OCI-LY1 (cell line): ENCODE measurements around the gene SFXN1.
"Not testable (repeated sequence)": the region's sequence is repeated elsewhere in the genome, so short reads cannot be mapped to it uniquely, and the experiment has no call there.

Experiments used
- H2AFZ ChIP-seq: fragments of 200-600 bp; sonication (generic), shearing (Covaris generic); 2 replicates; pipeline ENCODE4 v1.6.0; 2014; ENCODE audit warnings: antibody characterized with exemption, mild to moderate bottlenecking, low read length
- H3F3A ChIP-seq: fragments of 200-600 bp; sonication (generic), shearing (Covaris generic); 2 replicates; pipeline ENCODE4 v1.6.0; 2014; ENCODE audit warnings: mild to moderate bottlenecking, antibody characterized with exemption, low read length, moderate library complexity; ENCODE audit not compliant: insufficient read depth
- H3K27ac ChIP-seq: fragments of 200-600 bp; sonication (generic); 2 replicates; pipeline ENCODE4 v1.5.1; 2014; ENCODE audit warnings: low read length, mixed run types, mild to moderate bottlenecking, low read depth; ENCODE audit not compliant: poor library complexity, severe bottlenecking
- H3K27me3 ChIP-seq: fragments of 200-600 bp; sonication (generic); 2 replicates; pipeline ENCODE4 v1.6.0; 2014; ENCODE audit warnings: antibody characterized with exemption, mild to moderate bottlenecking, low read length, moderate library complexity; ENCODE audit not compliant: insufficient read depth
- H3K36me3 ChIP-seq: fragments of 200-600 bp; sonication (generic); 2 replicates; pipeline ENCODE4 v1.6.1; 2014; ENCODE audit warnings: mild to moderate bottlenecking, antibody characterized with exemption, low read length, moderate library complexity, mixed read lengths; ENCODE audit not compliant: insufficient read depth
- H3K4me1 ChIP-seq: fragments of 200-600 bp; sonication (generic); 2 replicates; pipeline ENCODE4 v1.5.1; 2014; ENCODE audit warnings: mild to moderate bottlenecking, low read length, moderate library complexity; ENCODE audit not compliant: insufficient read depth, severe bottlenecking
- H3K4me2 ChIP-seq: fragments of 200-600 bp; sonication (generic), shearing (Covaris generic); 2 replicates; pipeline ENCODE4 v1.6.1; 2014; ENCODE audit warnings: low read length
- H3K4me3 ChIP-seq: fragments of 200-600 bp; sonication (generic); 2 replicates; pipeline ENCODE4 v1.5.1; 2014; ENCODE audit warnings: low read length, low read depth, mild to moderate bottlenecking, mixed read lengths; ENCODE audit not compliant: poor library complexity, severe bottlenecking
- H3K79me2 ChIP-seq: fragments of 200-600 bp; shearing (Covaris generic); 2 replicates; pipeline ENCODE4 v1.6.1; 2016; ENCODE audit warnings: mixed run types, low read length, mixed read lengths; ENCODE audit not compliant: insufficient read depth
- H3K9ac ChIP-seq: fragments of 200-600 bp; sonication (generic), shearing (Covaris generic); 2 replicates; pipeline ENCODE4 v1.6.1; 2014; ENCODE audit warnings: mild to moderate bottlenecking, low read length, mixed read lengths
- H3K9me2 ChIP-seq: fragments of 200-600 bp; sonication (generic), shearing (Covaris generic); 2 replicates; pipeline ENCODE4 v1.6.1; 2014; ENCODE audit warnings: low read depth, mild to moderate bottlenecking, low read length, mixed read lengths
- H3K9me3 ChIP-seq: fragments of 200-600 bp; shearing (Covaris generic); 2 replicates; pipeline ENCODE4 v1.6.1; 2014; ENCODE audit warnings: low read length, mixed read lengths
- H4K20me1 ChIP-seq: fragments of 200-600 bp; sonication (generic), shearing (Covaris generic); 2 replicates; pipeline ENCODE4 v1.6.0; 2016; ENCODE audit warnings: mild to moderate bottlenecking, low read length; ENCODE audit not compliant: insufficient read depth
- EZH2 ChIP-seq: fragments of 200-600 bp; sonication (generic), shearing (Covaris generic); IDR thresholded peaks from 2 replicates; pipeline ENCODE4 v1.8.0; 2017; ENCODE audit warnings: borderline replicate concordance, mixed run types, mild to moderate bottlenecking, antibody characterized with exemption, low read length, moderate library complexity, mixed read lengths
- TF ChIP-seq, protein P1 (sequence below): fragments of 200-600 bp; sonication (generic), shearing (Covaris generic); IDR thresholded peaks from 2 replicates; pipeline ENCODE4 v1.5.1; 2017; ENCODE audit warnings: mild to moderate bottlenecking, antibody characterized with exemption, low read length, moderate library complexity, mixed read lengths

The SFXN1 gene

DNA sequence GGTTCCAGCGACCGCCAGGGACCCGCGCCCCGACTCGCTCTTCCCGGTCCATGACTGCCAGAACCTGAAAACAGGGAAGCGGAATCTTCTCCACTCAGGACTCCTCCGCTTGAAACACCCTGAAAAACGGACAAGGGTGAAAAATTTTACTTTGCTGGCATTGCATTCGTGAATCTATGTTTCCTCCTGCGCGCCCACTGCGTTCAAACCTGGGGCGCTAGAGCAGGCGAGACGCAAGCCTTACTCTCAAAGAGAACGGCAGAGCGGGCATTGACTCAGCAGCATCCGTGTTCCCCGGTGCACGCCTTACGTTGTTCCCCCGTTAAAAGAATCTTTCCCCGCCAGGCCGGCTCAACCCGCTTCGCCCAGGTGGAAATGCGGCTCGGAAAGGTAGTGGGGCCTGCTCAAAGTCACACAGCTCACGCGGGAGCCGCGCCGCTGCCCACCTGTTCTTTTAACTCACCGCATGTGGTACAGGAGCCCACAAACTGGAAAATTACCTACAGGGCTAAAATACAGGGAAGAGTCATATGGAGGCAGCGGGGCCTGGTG, 33.4 kb upstream of the SFXN1 start:
- Histone ChIP-seq H3K4me2 (no peak overlapping the region), H3K9me3 (no peaks in the 10 kb centered on the region), H3F3A (no peaks in the 10 kb centered on the region), H3K4me3 (no peak overlapping the region), H2AFZ (no peak overlapping the region), H3K36me3 (no peaks in the 10 kb centered on the region), H3K4me1 (no peaks in the 10 kb centered on the region), H3K9ac (no peak overlapping the region), H4K20me1 (no peaks in the 10 kb centered on the region), H3K27ac (no peak overlapping the region), H3K79me2 (no peaks in the 10 kb centered on the region), H3K27me3 (no peaks in the 10 kb centered on the region), H3K9me2 (no peaks in the 10 kb centered on the region)
- TF ChIP-seq, protein P1, sequence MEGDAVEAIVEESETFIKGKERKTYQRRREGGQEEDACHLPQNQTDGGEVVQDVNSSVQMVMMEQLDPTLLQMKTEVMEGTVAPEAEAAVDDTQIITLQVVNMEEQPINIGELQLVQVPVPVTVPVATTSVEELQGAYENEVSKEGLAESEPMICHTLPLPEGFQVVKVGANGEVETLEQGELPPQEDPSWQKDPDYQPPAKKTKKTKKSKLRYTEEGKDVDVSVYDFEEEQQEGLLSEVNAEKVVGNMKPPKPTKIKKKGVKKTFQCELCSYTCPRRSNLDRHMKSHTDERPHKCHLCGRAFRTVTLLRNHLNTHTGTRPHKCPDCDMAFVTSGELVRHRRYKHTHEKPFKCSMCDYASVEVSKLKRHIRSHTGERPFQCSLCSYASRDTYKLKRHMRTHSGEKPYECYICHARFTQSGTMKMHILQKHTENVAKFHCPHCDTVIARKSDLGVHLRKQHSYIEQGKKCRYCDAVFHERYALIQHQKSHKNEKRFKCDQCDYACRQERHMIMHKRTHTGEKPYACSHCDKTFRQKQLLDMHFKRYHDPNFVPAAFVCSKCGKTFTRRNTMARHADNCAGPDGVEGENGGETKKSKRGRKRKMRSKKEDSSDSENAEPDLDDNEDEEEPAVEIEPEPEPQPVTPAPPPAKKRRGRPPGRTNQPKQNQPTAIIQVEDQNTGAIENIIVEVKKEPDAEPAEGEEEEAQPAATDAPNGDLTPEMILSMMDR, result no peak
- no peak for TF ChIP-seq EZH2

DNA sequence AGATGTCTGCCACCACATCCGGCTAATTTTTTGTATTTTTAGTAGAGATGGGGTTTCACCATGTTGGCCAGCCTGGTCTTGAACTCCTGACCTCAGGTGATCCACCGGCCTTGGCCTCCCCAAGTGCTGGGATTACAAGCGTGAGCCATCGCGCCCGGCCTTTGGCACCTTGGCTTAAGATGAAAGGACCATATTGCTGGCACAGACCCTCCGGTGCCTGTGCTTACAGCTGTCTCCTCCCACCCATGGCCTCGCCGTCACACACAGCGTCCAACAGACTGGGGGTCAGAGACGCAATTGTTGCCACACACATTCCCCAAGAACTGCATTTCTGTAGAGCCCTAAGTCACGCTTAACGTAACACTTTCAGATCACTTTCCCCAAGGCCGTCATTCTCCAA, 32.0 kb upstream of the SFXN1 start:
- H3K4me1 ChIP-seq, H3K27me3 ChIP-seq, H3K27ac ChIP-seq, H3K36me3 ChIP-seq, H3K9ac ChIP-seq, H4K20me1 ChIP-seq, H3K79me2 ChIP-seq, H3K4me3 ChIP-seq, H3K9me2 ChIP-seq, H3K4me2 ChIP-seq, H3F3A ChIP-seq, H2AFZ ChIP-seq, H3K9me3 ChIP-seq: not testable (repeated sequence)

DNA sequence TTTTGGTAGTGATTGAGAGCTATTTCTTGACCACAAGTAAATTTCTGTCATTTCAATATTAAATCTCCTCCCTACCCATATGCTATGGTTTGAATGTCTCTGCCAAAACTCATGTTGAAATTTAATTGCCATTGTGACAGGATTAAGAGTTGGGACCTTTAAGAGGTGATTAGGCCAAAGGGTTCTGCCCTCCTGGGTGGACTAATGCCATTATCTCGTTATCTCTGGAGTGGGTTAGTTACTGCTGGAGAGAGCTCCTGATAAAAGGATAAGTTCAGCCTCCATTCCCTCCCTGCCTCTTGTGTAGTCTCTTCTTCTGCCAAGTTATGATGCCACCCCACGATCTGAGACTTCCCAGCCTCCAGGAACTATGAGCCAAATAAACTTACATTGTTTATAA, 30.8 kb upstream of the SFXN1 start:
- no peak overlapping the region for H3K4me3 ChIP-seq
- H3K4me1 ChIP-seq, result no peaks in the 10 kb centered on the region
- TF ChIP-seq, protein P1, result no peak
- TF ChIP-seq EZH2, result no peak
- H3F3A ChIP-seq, result no peaks in the 10 kb centered on the region
- H3K36me3 ChIP-seq, result no peaks in the 10 kb centered on the region
- no peaks in the 10 kb centered on the region for H3K9me3 ChIP-seq
- H3K27ac ChIP-seq, result no peak overlapping the region
- H3K4me2 ChIP-seq, result no peak overlapping the region
- H3K27me3 ChIP-seq, result no peaks in the 10 kb centered on the region
- H4K20me1 ChIP-seq, result no peaks in the 10 kb centered on the region
- no peak overlapping the region for H2AFZ ChIP-seq
- no peak overlapping the region for H3K9ac ChIP-seq
- no peaks in the 10 kb centered on the region for H3K9me2 ChIP-seq
- H3K79me2 ChIP-seq, result no peaks in the 10 kb centered on the region

DNA sequence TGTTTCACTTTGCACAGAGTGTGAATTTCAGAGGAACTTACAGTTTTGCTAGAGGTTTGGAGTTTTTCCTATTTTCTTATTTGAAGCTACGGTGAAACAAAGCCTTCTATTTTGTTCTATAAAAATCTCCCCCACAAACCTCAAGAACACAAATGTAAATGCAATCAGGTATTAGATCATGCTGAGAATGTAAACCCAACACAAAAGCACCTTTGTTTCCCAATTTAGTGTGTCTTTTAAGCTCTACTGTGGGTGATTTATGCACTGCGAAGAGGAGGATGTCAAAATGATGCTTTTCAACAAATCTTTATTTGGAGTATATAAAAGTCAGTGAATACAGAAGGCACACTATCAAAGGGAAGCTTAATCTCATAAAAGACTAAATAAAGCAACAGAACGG, 30.1 kb upstream of the SFXN1 start:
- Histone ChIP-seq H3K27ac (no peak overlapping the region), H3K4me1 (no peaks in the 10 kb centered on the region), H3F3A (no peaks in the 10 kb centered on the region), H3K4me2 (no peak overlapping the region), H4K20me1 (no peaks in the 10 kb centered on the region), H3K9ac (no peak overlapping the region), H3K9me3 (no peaks in the 10 kb centered on the region), H3K9me2 (no peaks in the 10 kb centered on the region), H3K4me3 (no peak overlapping the region), H3K27me3 (0 out of 2 replicates have a peak, but pooled peaks cover 3% of the 10 kb centered on the region), H3K79me2 (no peaks in the 10 kb centered on the region), H2AFZ (no peak overlapping the region), H3K36me3 (no peaks in the 10 kb centered on the region)
- no peak for TF ChIP-seq EZH2
